GM18517 (cell line): Measurements from ENCODE around the gene KIF3A.

Source experiments
- ATAC-seq: cut with Tn5 transposase; IDR thresholded peaks from one replicate; pipeline ENCODE4 v1.9.1; 2021; ENCODE audit warnings: mild to moderate bottlenecking, moderate library complexity; ENCODE audit not compliant: unreplicated experiment

KIF3A gene

GRCh38 chr5:132646583-132647266, 90.6 kb downstream of the KIF3A start:
- ATAC-seq: no peak

- ATAC-seq: no peak
These were observed 93.2 kb downstream of the KIF3A start for GRCh38 chr5:132644177-132644576.
